ENCODE results near the gene ZBTB7C.

DNA sequence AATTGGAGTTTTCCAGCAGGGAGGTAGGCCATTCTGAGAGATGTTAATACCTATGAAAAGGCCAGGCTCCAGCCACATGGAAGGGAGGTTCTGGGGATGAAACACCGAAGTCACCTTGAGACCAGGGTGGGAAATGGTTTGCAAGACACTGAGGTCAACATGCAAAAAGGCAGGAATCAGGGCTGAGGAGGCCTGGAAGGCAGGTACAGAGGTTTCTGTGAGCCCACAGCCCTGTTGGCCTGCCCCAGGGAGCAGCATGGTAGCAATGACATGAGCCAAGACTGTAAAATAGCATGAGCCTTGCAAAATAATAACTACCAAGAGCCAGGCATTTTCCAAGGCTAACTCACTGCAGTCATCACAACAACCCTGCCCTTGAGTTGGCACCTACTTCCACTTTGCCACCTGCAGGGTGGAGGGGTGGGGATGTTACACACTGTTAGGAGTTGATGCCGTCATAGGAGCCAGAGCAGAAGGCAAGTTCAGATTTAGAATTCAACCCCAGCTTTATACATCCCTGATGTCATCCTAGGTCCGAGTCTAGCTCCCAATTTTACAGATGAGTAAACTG lies 61.3 kb downstream of the ZBTB7C start:
- TF ChIP-seq, protein P1, sequence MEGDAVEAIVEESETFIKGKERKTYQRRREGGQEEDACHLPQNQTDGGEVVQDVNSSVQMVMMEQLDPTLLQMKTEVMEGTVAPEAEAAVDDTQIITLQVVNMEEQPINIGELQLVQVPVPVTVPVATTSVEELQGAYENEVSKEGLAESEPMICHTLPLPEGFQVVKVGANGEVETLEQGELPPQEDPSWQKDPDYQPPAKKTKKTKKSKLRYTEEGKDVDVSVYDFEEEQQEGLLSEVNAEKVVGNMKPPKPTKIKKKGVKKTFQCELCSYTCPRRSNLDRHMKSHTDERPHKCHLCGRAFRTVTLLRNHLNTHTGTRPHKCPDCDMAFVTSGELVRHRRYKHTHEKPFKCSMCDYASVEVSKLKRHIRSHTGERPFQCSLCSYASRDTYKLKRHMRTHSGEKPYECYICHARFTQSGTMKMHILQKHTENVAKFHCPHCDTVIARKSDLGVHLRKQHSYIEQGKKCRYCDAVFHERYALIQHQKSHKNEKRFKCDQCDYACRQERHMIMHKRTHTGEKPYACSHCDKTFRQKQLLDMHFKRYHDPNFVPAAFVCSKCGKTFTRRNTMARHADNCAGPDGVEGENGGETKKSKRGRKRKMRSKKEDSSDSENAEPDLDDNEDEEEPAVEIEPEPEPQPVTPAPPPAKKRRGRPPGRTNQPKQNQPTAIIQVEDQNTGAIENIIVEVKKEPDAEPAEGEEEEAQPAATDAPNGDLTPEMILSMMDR (tag by site-specific recombination; IDR thresholded peaks at IDR 0.05) = no peak
- no peak for TF ChIP-seq ZFP37 (tag by site-specific recombination; IDR thresholded peaks at IDR 0.05)
- TF ChIP-seq ZNF776 (tag by site-specific recombination; IDR thresholded peaks at IDR 0.05; ENCODE audit: borderline replicate concordance) = no peak
- TF ChIP-seq ZBTB10 (tag by site-specific recombination; IDR thresholded peaks at IDR 0.05) = no peak
- TF ChIP-seq TRIM28 (IDR thresholded peaks at IDR 0.05; ENCODE audit: borderline replicate concordance, low read length) = no peak
- no peak for TF ChIP-seq HOXC10 (CRISPR knock-in tag; IDR thresholded peaks at IDR 0.05)
- no peak for TF ChIP-seq ZNF274 (IDR thresholded peaks at IDR 0.05; ENCODE audit: low read length)
- no peak for TF ChIP-seq ZNF274 (tag by site-specific recombination; IDR thresholded peaks at IDR 0.05; ENCODE audit: borderline replicate concordance)
- TF ChIP-seq HOXD13 (CRISPR knock-in tag; IDR thresholded peaks at IDR 0.05; ENCODE audit: borderline replicate concordance) = no peak
- TF ChIP-seq, protein P2, sequence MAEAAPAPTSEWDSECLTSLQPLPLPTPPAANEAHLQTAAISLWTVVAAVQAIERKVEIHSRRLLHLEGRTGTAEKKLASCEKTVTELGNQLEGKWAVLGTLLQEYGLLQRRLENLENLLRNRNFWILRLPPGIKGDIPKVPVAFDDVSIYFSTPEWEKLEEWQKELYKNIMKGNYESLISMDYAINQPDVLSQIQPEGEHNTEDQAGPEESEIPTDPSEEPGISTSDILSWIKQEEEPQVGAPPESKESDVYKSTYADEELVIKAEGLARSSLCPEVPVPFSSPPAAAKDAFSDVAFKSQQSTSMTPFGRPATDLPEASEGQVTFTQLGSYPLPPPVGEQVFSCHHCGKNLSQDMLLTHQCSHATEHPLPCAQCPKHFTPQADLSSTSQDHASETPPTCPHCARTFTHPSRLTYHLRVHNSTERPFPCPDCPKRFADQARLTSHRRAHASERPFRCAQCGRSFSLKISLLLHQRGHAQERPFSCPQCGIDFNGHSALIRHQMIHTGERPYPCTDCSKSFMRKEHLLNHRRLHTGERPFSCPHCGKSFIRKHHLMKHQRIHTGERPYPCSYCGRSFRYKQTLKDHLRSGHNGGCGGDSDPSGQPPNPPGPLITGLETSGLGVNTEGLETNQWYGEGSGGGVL (tag by site-specific recombination; IDR thresholded peaks at IDR 0.05) = no peak
- TF ChIP-seq, protein P3, sequence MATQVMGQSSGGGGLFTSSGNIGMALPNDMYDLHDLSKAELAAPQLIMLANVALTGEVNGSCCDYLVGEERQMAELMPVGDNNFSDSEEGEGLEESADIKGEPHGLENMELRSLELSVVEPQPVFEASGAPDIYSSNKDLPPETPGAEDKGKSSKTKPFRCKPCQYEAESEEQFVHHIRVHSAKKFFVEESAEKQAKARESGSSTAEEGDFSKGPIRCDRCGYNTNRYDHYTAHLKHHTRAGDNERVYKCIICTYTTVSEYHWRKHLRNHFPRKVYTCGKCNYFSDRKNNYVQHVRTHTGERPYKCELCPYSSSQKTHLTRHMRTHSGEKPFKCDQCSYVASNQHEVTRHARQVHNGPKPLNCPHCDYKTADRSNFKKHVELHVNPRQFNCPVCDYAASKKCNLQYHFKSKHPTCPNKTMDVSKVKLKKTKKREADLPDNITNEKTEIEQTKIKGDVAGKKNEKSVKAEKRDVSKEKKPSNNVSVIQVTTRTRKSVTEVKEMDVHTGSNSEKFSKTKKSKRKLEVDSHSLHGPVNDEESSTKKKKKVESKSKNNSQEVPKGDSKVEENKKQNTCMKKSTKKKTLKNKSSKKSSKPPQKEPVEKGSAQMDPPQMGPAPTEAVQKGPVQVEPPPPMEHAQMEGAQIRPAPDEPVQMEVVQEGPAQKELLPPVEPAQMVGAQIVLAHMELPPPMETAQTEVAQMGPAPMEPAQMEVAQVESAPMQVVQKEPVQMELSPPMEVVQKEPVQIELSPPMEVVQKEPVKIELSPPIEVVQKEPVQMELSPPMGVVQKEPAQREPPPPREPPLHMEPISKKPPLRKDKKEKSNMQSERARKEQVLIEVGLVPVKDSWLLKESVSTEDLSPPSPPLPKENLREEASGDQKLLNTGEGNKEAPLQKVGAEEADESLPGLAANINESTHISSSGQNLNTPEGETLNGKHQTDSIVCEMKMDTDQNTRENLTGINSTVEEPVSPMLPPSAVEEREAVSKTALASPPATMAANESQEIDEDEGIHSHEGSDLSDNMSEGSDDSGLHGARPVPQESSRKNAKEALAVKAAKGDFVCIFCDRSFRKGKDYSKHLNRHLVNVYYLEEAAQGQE (tag by site-specific recombination; IDR thresholded peaks at IDR 0.05) = no peak
- no peak for TF ChIP-seq YY1 (tag by site-specific recombination; IDR thresholded peaks at IDR 0.05)
- TF ChIP-seq ZNF701 (tag by site-specific recombination; IDR thresholded peaks at IDR 0.05) = no peak
- TF ChIP-seq ZNF423 (tag by site-specific recombination; IDR thresholded peaks at IDR 0.05) = no peak
- TF ChIP-seq SETDB1 (IDR thresholded peaks at IDR 0.05; ENCODE audit: insufficient read length, low read length) = no peak
